HG03159 (cell line): Measurements from ENCODE around the gene MRM3.
"Not testable (repeated sequence)": the region's sequence is repeated elsewhere in the genome, so short reads cannot be mapped to it uniquely, and the experiment has no call there.

Experiments
- ATAC-seq: cut with Tn5 transposase; IDR thresholded peaks from one replicate; pipeline ENCODE4 v1.9.1; 2021; ENCODE audit warnings: mild to moderate bottlenecking, moderate library complexity; ENCODE audit not compliant: unreplicated experiment

Gene MRM3

DNA sequence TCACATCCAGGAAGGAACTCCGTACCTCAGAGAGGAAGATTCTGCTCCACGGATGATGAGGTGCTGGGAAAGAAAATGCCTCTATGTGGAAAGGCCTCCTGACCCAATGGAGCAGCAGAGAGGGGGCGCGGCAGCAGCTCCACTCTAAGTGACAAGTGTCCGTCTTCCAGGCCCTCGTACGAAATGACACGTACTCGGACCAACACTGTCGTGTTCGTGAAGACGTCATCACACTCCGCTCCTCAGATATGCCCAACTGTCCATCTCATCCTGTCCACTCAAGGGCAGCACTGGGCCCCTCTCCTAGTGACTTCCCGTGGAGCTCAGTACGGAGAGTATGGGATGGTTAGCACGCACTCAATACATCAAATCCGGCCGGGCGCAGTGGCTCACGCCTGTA lies 32.2 kb downstream of the MRM3 start:
- ATAC-seq: no peak

DNA sequence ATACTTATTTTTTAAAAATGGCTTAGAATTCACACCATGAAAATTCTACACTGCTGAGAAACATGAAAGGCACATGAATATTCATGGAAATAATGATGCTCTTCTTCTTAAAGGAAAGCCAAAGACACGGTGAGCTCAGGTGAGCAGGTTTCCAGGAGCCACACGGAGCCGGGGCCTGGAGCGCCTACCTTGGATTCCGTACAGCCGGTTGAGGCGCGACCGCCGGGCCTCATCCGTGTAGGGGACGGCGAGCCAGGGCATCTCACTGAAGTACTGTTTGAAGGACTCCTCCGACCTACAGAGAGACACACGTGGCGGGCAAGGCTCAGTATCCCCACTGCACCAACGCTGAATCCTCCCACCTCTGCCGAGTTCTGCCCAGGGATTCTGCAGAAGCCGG lies 37.1 kb downstream of the MRM3 start:
- ATAC-seq: no peak

DNA sequence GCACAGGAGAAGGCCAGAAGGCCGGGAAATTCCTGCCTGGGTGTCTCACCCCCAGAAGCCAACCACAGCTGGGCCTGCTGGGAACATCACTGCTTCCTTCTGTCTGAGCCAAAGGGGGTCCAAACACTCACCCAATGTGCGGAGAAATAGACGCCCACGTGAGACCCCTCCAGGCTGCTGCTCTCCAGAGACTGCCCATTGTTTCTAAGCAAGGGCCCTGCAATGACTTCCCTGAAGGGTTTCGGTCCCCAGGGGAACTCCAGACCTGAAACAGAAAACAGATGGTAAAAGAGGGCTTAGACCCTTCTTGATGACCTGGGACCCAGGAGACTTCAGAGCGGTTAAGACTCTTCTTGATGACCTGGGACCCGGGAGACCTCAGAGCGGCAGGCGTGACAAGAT lies 41.3 kb downstream of the MRM3 start:
- ATAC-seq: no peak

DNA sequence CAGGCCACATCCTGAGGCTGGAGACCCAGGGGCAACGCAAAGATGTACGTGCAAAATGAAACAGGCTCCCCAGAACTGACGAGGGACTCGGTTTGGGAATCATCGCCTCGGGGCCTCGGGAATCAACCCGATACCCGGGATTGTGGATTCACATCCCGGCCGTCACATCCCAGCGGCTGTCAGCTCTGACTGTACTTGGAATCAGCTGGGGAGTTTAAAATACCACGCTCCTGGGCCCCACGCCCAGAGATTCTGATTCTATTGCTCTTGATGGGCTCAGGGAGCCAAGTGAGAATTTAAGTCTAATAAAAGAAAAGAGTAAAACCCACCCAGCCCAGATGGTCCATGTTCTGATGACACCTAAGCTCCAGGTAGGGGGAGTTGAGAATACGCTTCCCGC lies 42.2 kb downstream of the MRM3 start:
- ATAC-seq: no peak

DNA sequence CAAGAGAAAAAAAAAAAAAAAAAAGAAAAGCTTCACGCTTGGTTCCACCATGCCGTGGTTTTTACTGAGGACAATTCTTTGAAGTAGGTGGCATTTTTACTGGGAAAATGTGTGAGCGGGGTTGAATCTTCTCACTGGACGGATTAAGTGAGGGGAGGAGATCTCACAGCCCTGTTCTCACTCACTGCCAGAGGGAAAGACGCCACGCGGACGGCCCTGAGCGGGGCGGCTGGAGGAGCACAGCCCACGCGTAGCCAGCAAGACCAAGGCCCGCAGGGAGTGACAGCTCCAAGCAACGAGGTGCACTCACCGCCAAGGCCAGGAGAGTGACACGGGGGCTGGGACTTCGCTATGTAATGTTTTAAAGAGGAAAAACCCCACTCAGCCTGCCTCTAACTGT lies 43.1 kb downstream of the MRM3 start:
- ATAC-seq: no peak

DNA sequence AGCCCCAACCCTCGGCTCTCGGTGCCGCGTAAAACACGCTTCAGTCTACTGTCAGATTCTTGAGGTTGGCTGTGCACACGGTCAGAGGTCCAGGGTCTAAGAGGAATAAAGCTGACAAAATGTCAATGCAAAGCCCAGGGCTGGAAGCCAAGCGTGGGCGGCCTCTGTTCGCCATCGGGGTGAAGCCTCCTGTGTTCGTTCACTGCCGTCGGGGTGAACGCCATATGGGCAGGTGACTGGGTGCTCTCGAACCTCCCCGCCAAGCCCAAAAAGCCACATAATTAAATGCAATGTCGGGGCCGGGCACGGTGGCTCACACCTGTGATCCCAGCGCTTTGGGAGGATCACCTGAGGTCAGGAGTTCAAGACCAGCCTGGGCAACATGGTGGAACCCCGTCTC lies 44.6 kb downstream of the MRM3 start:
- ATAC-seq: no peak

DNA sequence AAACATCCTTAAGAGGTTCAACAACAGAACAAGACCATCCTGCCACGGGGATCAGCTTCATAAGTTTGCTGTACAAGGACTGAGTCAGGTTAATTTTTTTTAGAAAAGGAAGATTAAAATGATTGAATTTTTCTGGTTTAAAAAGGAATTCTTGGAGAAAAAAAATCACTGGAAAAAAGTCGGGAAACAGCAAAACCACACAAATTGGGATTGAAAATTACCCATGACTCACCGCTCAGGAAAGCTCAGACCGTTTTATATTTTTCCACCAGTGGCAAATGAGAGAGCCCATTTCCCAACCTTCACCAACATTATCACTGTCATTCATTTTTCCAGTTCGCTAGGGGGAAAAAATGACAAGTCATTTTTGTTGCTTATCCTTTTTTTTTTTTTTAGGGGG lies 46.6 kb downstream of the MRM3 start:
- no peak for ATAC-seq

DNA sequence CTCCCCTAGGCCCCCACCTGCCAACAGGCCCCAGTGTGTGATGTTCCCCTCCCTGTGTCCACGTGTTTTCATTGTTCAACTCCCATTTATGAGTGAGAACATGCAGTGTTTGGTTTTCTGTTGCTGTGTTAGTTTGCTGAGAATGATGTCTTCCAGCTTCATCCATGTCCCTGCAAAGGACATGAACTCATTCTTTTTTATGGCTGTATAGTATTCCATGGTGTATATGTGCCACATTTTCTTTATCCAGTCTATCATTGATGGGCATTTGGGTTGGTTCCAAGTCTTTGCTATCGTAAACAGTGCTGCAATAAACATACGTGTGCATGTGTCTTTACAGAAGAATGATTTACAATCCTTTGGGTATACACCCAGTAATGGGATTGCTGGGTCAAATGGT lies 47.5 kb downstream of the MRM3 start:
- not testable (repeated sequence) for ATAC-seq

DNA sequence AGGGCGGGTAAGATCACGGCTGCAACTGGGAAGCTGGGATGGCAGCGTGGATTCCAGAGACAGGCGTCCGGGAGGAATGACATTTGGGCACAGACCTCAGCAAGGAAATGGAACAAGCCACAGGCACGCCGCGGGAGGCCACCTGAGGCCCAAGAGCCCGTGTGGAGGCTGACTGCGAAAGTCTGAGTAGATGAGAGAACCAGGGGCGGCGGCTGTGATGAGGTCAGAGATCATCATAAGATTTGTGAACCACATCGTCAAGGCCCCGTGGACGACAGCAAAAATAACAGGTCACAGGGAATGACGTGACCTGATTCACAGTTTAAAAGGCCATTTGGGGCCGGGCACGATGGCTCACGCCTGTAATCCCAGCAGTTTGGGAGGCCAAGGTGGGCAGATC lies 48.2 kb downstream of the MRM3 start:
- no peak for ATAC-seq

DNA sequence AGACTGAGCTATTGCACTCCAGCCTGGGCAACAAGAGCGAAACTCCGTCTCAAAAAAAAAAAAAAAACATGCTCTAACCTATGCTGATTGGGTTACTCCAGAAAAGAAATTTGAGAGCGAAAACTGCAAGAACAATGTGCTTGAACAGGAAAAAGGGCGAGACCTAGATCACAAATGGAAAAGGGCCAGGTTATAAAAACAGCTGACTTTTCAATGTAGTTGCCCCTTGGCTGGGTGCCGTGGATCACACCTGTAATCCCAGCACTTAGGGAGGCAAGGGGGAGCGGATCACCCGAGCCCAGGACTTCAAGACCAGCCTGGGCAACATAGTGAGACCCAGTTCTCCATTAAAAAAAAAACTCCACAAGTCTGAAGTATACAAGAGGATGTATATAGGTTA lies 48.8 kb downstream of the MRM3 start:
- ATAC-seq: no peak

DNA sequence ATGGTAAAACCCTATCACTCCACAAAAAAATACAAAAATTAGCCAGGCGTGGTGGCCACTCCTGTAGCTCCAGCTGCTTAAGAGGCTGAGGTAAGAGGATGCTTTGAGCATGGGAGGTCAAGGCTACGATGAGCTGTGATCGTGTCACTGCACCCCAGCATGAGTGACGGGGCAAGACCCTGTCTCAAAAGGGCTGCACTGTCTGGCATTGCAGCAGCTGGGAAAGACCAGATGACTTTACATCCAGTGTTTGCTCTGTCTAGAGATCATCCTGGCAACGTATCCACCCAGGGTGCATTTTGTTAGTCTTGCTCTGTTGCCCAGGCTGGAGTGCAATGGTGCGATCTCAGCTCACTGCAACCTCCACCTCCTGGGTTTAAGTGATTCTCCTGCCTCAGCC lies 52.0 kb downstream of the MRM3 start:
- ATAC-seq: no peak

DNA sequence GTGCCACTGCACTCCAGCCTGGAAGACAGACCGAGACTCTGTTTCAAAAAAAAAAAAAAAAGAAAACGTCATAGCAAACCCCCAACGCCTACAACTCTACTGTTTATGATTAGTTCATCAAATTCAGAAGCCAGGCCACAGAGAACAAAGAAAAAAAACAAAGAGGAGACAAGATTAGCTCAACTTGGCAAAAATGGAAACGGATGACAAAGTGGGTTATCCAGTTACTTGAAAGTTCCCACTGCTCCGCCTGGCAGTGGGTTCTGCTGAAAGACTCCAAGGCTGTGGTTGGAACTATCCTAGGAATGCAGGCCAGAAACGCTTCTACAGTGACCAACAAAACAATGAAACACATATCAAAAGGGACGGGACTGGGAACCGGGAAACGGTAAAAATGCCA lies 53.1 kb downstream of the MRM3 start:
- ATAC-seq: no peak

DNA sequence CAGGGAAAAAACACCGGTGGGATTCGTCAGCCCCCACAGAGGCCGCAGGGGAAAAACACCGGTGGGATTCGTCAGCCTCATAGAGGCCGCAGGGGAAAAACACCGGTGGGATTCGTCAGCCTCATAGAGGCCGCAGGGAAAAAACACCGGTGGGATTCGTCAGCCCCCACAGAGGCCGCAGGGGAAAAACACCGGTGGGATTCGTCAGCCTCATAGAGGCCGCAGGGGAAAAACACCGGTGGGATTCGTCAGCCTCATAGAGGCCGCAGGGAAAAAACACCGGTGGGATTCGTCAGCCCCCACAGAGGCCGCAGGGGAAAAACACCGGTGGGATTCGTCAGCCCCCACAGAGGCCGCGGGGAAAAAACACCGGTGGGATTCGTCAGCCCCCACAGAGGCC lies 53.6 kb downstream of the MRM3 start:
- not testable (repeated sequence) for ATAC-seq

DNA sequence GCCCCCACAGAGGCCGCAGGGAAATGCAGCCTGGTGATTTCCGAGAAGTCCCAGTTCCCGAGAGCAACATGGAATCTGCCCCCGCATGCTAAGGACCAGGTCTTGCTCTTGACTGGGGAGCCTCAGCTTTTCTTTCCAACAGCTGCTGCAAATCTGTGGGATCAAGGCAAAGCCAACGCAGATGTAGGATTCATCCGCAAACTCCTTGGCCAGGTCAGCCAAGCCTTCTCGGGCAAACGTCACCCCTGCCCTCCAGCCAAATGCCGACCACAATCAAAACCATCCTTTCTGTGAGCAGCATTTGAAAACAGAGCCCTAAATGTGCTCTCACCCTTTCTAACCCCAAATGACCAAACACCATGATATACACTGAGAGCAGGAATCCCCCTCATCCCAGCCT lies 54.0 kb downstream of the MRM3 start:
- no peak for ATAC-seq

DNA sequence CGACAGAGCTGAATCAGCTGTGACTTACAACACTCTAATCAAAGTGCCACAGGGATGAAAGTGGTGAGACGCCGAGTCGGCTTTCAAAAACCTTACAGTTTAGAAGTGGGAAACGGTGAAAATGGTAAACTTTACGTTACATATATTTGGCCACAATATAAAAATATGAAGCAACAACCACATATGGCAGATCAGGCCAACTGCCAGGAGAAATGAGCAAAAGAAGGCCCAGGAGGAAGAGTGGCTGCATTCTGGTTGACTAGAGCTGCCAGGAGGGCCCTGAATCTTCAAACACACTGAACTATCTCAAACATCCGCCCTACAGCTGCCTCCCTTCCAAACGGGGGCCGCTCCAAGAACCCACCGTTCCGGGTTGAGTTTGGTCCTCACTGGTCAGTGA lies 56.3 kb downstream of the MRM3 start:
- no peak for ATAC-seq

DNA sequence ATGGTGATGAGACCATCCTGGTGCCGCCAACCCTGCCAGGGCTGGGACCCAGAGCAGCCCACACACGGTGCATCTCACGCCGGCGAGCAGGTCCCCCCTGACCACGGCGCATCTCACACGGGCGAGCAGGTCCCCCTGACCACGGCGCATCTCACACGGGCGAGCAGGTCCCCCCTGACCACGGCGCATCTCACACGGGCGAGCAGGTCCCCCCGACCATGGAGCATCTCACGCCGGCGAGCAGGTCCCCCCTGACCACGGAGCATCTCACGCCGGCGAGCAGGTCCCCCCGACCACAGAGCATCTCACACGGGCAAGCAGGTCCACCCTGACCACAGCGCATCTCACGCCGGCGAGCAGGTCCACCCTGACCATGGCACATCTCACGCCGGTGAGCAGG lies 59.2 kb downstream of the MRM3 start:
- ATAC-seq: no peak
